Activated CD4-positive, alpha-beta T cell treated with anti-CD3 and anti-CD28 coated beads for 24 hours (primary cell): ENCODE data around the gene DENND2A.
"Not testable (repeated sequence)": the region's sequence is repeated elsewhere in the genome, so short reads cannot be mapped to it uniquely, and the experiment has no call there.

Experiments used
- DNase-seq, 2 donors: peaks; one replicate each; pipeline ENCODE4 v3.0.0-alpha.2; 2020; ENCODE audit warnings: low read depth in 2 of 2

Gene DENND2A

DNA sequence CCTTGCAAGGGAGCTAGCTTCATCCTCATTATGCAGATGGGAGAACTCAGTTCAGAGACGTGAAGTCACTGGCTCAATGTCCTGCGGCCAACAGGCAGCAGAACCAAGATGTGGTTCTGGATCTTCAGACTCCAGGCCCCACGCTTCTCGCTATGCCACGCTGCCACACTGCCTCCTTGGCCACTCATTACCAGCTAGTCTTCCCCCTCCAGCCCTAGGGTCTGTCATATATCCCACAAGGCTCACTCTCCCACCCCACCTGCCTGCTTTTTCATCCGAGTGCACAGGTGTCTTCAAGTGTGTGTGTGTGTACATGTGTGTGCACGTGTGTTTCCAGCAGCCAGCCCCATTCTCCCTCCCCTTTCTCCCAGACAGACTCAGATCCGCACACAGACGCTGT, 53.4 kb downstream of the DENND2A start:
- no peak for DNase-seq

- DNase-seq: no peak
Observed at GRCh38 chr7:140586516-140586915, 54.1 kb downstream of the DENND2A start.

DNA sequence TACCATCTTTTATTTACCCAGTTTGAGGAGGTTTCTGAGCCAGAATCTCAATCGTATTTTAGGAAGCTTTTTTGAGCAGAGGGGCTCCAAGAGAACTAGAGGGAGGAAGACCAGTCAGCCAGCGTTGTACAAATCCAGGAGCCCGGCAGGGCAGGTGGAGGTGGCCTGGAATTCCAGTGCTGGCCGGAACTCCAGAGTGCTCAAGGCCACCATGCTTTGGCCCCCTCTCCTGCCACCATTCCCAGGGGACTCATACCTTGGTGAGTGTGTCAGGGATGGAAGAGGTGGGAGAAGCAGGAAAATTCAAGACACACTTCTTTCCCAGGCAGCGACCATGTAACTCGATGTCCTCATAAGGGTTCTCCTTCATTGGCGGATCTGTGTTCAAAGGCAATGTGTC, 55.3 kb downstream of the DENND2A start:
- no peak for DNase-seq

- DNase-seq: no peak
Observed at GRCh38 chr7:140584195-140584851, 56.3 kb downstream of the DENND2A start.

- DNase-seq: no peak
Observed at GRCh38 chr7:140581411-140581810, 59.2 kb downstream of the DENND2A start.

GRCh38 chr7:140577651-140578050, 63.0 kb downstream of the DENND2A start:
- no peak for DNase-seq

- DNase-seq: no peak
Observed at GRCh38 chr7:140576589-140576988, 64.0 kb downstream of the DENND2A start.

DNA sequence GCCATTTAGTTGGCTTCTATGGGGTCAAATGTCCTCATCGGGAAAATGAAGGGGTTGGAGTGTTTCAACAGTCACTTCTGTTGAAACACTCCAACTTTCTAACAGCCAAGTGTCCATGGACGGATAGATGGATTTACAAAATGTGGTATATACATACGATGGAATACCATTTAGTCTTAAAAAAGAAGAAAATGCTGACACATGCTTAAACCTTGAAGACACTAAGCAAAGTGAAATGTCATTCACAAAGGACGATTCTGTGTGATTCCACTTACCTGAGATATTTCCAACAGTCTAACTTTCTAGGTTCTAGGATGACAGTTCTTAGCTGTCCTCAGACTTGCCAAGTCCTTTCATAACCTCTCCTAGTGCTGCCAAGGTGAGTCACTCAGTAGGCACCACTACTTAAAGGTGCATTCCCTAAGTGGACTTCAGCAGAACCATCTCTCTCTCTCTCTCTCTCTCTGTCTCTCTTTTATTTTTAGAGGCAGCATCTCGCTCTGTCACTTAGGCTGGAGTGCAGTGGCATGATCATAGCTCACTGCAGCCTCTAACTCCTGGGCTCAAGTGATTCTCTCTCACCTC, 69.0 kb downstream of the DENND2A start:
- no peak for DNase-seq

DNA sequence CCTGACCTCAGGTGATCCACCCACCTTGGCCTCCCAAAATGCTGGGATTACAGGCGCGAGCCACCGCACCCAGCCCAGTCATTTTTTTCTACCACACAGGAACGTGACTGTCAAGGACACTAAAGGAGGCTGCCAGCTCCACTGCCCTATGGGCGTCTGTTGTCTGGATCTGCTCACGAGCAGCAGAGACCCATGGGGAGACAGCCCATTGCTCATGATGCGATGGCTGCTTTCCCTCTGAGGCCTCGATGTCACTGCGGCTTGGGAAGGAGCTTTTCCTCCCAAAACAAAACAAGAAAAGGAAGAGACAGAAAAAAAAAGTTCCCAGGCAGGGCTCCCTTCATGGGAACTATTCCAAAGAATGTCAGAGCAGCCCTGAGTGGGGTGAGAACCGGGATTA, 70.5 kb downstream of the DENND2A start:
- no peak for DNase-seq

- DNase-seq: no peak
Observed at GRCh38 chr7:140568021-140568813, 72.4 kb downstream of the DENND2A start.

DNA sequence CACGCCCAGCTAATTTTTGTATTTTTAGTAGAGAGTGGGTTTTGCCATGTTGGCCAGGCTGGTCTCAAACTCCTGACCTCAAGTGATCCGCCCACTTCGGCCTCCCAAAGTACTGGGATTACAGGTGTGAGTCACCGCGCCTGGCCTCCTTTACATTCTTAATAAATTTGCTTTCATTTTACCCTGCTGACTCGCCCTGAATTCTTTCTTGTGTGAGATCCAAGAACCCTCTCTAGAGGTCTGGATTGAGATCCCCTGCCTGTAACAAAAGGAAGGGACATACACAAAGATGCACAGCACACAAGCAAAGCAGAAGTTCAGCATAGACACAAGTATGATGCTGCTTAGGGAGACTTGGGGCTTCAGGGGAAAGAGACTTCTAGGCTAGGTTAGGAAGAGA, 74.4 kb downstream of the DENND2A start:
- DNase-seq: not testable (repeated sequence)

DNA sequence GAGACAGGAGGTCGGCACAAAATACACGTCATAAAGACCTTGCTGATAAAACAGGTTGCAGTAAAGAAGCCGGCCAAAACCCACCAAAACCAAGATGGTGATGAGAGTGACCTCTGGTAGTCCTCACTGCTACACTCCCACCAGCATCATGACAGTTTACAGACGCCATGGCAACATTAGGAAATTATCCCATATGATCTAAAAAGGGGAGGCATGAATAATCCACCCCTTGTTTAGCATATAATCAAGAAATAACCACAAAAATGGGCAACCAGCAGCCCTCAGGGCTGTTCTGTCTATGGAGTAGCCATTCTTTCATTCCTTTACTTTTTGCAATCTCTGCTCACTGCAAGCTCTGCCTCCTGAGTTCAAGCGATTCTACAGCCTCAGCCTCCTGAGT, 74.9 kb downstream of the DENND2A start:
- DNase-seq: not testable (repeated sequence)

GRCh38 chr7:140564643-140565042, 76.0 kb downstream of the DENND2A start:
- DNase-seq: no peak

- DNase-seq: no peak
Observed at GRCh38 chr7:140562926-140563481, 77.6 kb downstream of the DENND2A start.

DNA sequence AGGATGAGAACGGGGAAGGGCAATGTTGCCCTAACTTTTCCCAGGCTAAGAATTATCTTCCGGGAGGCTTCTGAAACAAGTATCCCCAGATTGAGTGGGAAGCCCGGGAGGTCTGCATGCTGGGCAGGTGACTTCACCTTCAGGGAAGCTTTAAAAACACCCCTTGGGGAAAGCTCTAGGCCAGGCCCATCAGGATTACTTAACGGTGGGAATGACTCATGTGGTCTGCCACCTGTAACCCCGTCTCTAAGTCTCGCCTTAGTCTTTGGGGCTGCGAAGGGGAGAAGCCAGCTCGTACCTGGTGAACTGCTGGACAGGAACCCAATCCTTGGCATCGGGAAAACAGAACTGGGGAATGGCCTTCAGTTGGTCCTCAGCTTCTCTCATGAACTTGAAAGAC, 81.2 kb downstream of the DENND2A start:
- no peak for DNase-seq

GRCh38 chr7:140557809-140558518, 82.6 kb downstream of the DENND2A start:
- no peak for DNase-seq

GRCh38 chr7:140557069-140557468, 83.5 kb downstream of the DENND2A start:
- no peak for DNase-seq

DNA sequence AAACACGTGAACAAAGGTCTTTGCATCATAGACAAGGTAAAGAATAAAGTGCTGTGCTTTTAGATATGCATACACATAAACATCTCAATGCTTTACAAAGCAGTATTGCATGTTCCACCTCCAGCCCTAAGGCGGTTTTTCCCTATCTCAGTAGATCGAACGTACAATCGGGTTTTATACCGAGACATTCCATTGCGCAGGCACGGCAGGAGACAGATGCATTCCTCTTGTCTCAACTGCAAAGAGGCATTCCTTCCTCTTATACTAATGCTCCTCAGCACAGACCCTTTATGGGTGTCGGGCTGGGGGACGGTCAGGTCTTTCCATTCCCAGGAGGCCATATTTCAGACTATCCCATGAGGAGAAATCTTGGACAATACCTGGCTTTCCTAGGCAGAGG, 87.4 kb downstream of the DENND2A start:
- DNase-seq: not testable (repeated sequence)

DNA sequence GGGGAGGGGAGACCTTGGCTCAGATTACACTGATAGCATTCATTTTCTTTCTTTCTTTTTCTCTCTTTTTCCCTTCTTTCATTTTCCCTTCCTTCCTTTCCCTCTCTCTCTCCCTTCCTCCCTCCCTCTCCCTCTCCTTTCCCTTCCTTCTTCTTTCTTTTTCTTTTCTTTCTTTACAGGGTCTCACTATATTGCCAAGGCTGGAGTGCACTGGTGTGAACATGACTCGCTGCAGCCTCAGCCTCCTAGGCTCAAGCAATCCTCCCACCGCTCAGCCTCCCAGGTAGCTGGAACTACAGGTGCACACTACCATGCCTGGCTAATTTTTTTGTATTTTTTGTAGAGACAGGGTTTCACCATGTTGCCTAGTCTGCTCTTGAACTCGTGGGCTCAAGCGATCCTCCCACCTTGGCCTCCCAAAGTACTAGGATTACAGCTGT, 88.4 kb downstream of the DENND2A start:
- DNase-seq: no peak

DNA sequence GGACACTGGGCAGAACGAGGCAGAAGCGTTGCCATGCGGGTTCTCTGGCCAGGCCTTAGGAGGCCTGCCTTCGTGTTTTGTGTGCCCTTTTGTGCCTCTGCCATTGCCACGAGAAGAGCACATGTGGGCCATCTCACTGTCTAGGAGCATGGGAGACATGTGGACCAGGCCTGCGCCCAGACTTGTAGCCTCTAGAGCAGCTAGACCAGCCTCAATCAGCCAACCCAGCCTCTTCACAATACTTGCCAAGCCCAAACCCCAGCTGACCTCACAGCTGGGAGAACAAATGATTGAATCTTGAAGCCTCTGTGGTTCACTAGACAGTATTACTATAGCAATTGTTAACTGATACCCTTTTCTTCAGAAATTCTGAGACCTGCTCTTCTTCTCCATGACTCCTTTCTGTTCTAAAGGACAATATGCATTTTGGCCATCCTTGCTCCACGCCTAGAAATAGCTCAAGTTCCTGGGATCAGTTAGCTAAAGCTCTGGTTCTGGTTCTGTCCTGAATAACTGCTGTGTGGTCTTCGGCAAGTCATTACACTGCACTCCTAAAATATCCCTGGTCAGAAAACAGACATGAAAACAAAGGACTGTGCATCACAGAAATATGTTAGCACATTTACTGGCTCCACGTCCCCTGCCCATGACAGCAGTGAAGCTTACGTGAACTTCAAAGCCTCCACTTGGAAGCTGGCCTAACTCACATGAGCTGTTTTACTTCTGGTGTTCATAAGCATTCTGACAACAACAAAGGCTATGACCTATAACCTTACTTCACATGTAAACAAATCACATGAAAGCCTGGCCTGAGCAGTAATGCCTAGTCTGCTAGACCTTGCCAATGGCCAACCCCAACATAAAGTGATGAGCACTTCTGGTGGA, 89.0 kb downstream of the DENND2A start:
- no peak for DNase-seq

GRCh38 chr7:140546947-140547346, 93.7 kb downstream of the DENND2A start:
- DNase-seq: no peak
